DOHH2 (cell line): ENCODE measurements around the gene MASP1.

ENCODE experiments used
- H3F3A ChIP-seq: fragments of 200-600 bp; sonication (generic), shearing (Covaris generic); 2 replicates; pipeline ENCODE4 v1.6.0; 2016; ENCODE audit warnings: antibody characterized with exemption, mild to moderate bottlenecking; ENCODE audit not compliant: control insufficient read depth, insufficient read depth
- H3K27ac ChIP-seq: fragments of 200-600 bp; sonication (generic); 2 replicates; pipeline ENCODE4 v1.5.1; 2014; ENCODE audit warnings: low read depth, mild to moderate bottlenecking, low read length, moderate library complexity
- H3K27me3 ChIP-seq: fragments of 200-600 bp; sonication (generic); 2 replicates; pipeline ENCODE4 v1.6.1; 2014; ENCODE audit warnings: mild to moderate bottlenecking, low read length, mixed read lengths; ENCODE audit not compliant: control insufficient read depth
- H3K36me3 ChIP-seq: fragments of 200-600 bp; sonication (generic); 2 replicates; pipeline ENCODE4 v1.6.1; 2014; ENCODE audit warnings: mild to moderate bottlenecking, low read length, moderate library complexity, mixed read lengths; ENCODE audit not compliant: control insufficient read depth
- H3K4me1 ChIP-seq: fragments of 200-600 bp; sonication (generic); 2 replicates; pipeline ENCODE4 v1.6.1; 2014; ENCODE audit warnings: mild to moderate bottlenecking, low read length, mixed read lengths; ENCODE audit not compliant: control insufficient read depth
- H3K4me2 ChIP-seq: fragments of 200-600 bp; sonication (generic); 2 replicates; pipeline ENCODE4 v1.6.0; 2014; ENCODE audit warnings: mild to moderate bottlenecking, low read length, moderate library complexity
- H3K4me3 ChIP-seq: fragments of 200-600 bp; sonication (generic); 2 replicates; pipeline ENCODE4 v1.5.1; 2014; ENCODE audit warnings: mild to moderate bottlenecking, low read length, mixed read lengths
- H3K79me2 ChIP-seq: fragments of 200-600 bp; sonication (generic); 2 replicates; pipeline ENCODE4 v1.6.1; 2014; ENCODE audit warnings: mild to moderate bottlenecking, low read length, mixed read lengths; ENCODE audit not compliant: control insufficient read depth
- H3K9me2 ChIP-seq: fragments of 200-600 bp; sonication (generic); replicated peaks from 2 replicates; pipeline ENCODE4 v1.6.1; 2014; ENCODE audit warnings: mild to moderate bottlenecking, low read length, mixed read lengths; ENCODE audit not compliant: control insufficient read depth
- H3K9me3 ChIP-seq: fragments of 200-600 bp; sonication (generic); 2 replicates; pipeline ENCODE4 v1.6.1; 2014; ENCODE audit warnings: antibody characterized with exemption, low read length, mixed read lengths; ENCODE audit not compliant: control insufficient read depth, insufficient read depth
- H4K20me1 ChIP-seq: fragments of 200-600 bp; sonication (generic); 2 replicates; pipeline ENCODE4 v1.6.0; 2014; ENCODE audit warnings: low read depth, mild to moderate bottlenecking, antibody characterized with exemption, low read length, moderate library complexity; ENCODE audit not compliant: control insufficient read depth, insufficient read depth
- CTCF ChIP-seq: fragments of 200-600 bp; sonication (generic); IDR thresholded peaks from one replicate; pipeline ENCODE4 v1.5.1; 2014; ENCODE audit warnings: antibody characterized with exemption, mild to moderate bottlenecking, low read depth, low read length; ENCODE audit not compliant: poor library complexity, severe bottlenecking
- EZH2phosphoT487 ChIP-seq: fragments of 200-600 bp; sonication (generic); IDR thresholded peaks from 2 replicates; pipeline ENCODE4 v1.6.1; 2017; ENCODE audit warnings: borderline replicate concordance, mild to moderate bottlenecking, antibody characterized with exemption, low read length, moderate library complexity, mixed read lengths

MASP1 gene

GRCh38 chr3:187288855-187289605 lies 2.5 kb downstream of the MASP1 start:
- Histone ChIP-seq H3K4me2 (no peak overlapping the region), H3K4me1 (no peaks in the 10 kb centered on the region), H3F3A (no peaks in the 10 kb centered on the region), H3K27ac (no peak overlapping the region), H4K20me1 (no peaks in the 10 kb centered on the region), H3K36me3 (no peaks in the 10 kb centered on the region), H3K79me2 (no peaks in the 10 kb centered on the region), H3K9me3 (no peaks in the 10 kb centered on the region), H3K4me3 (no peak overlapping the region), H3K9me2 (no peaks in the 10 kb centered on the region), H3K27me3 (peaks cover 20% of the 10 kb centered on the region; the same call in 1 of the 2 replicates)
- TF ChIP-seq EZH2phosphoT487: no peak
- TF ChIP-seq CTCF: no peak

- Histone ChIP-seq H3K27ac (no peak overlapping the region), H3K4me3 (no peak overlapping the region), H4K20me1 (no peaks in the 10 kb centered on the region), H3K4me1 (no peaks in the 10 kb centered on the region), H3K9me2 (no peaks in the 10 kb centered on the region), H3K27me3 (peaks cover 19% of the 10 kb centered on the region), H3K4me2 (no peak overlapping the region), H3F3A (no peaks in the 10 kb centered on the region), H3K9me3 (no peaks in the 10 kb centered on the region), H3K36me3 (no peaks in the 10 kb centered on the region), H3K79me2 (no peaks in the 10 kb centered on the region)
- TF ChIP-seq EZH2phosphoT487 (no peak), CTCF (no peak)
Measured at GRCh38 chr3:187288131-187288854, 3.2 kb downstream of the MASP1 start.

GRCh38 chr3:187287256-187287655 lies 4.3 kb downstream of the MASP1 start:
- Histone ChIP-seq H3K27ac (no peak overlapping the region), H3K9me3 (no peaks in the 10 kb centered on the region), H3K27me3 (peaks cover 13% of the 10 kb centered on the region), H3K36me3 (no peaks in the 10 kb centered on the region), H3K79me2 (no peaks in the 10 kb centered on the region), H3K4me1 (no peaks in the 10 kb centered on the region), H3K9me2 (no peaks in the 10 kb centered on the region), H3F3A (no peaks in the 10 kb centered on the region), H3K4me2 (no peak overlapping the region), H4K20me1 (no peaks in the 10 kb centered on the region), H3K4me3 (no peak overlapping the region)
- TF ChIP-seq CTCF (no peak), EZH2phosphoT487 (no peak)
